SU-DHL-6 (cell line): ENCODE data around the gene ZNF804B.
A peak's percentile ranks its signal among the peaks of the same experiment; 100 is the strongest.

Source experiments
- CTCF ChIP-seq: fragments of 200-600 bp; sonication (generic); IDR thresholded peaks from one replicate; pipeline ENCODE4 v1.5.1; 2017; ENCODE audit warnings: antibody characterized with exemption, mild to moderate bottlenecking, low read length, moderate library complexity; ENCODE audit not compliant: insufficient read depth, poor library complexity, severe bottlenecking
- EZH2phosphoT487 ChIP-seq: fragments of 200-600 bp; sonication (generic), shearing (Covaris generic); conservative IDR thresholded peaks from 2 replicates; pipeline ENCODE4 v1.6.1; 2018; ENCODE audit warnings: mild to moderate bottlenecking, antibody characterized with exemption, low read length, moderate library complexity, mixed read lengths

- TF ChIP-seq CTCF (peak; percentile 65), EZH2phosphoT487 (no peak)
Measured at GRCh38 chr7:88835147-88835728, 75.7 kb downstream of the ZNF804B start.
